GM10266 (cell line): Measurements from ENCODE around the gene DCAF12.

ENCODE experiments used
- DNase-seq: peaks from one replicate; pipeline ENCODE4 v3.0.0; 2012; ENCODE audit errors: extremely low spot score
- TF ChIP-seq, protein P1 (sequence below): IDR thresholded peaks from 2 replicates; pipeline ENCODE4 v1.5.1; 2012; ENCODE audit warnings: mild to moderate bottlenecking, low read depth; ENCODE audit not compliant: control insufficient read depth, insufficient read depth; ENCODE audit errors: missing control alignments

The DCAF12 gene

DNA sequence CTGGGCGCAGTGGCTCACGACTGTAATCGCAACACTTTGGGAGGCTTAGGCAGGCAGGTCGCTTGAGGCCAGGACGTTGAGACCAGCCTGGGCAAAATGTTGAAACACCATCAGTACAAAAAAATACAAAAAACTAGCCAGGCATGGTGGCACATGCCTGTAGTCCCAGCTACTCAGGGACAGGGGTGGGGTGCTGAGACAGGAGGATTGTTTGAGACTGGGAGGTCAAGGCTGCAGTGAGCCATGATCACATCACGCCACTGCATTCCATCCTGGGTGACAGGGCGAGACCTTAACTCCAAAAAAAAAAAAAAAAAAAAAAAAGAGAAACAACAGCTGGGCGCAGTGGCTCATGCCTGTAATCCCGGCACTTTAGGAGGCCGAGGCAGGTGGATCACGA, 23.7 kb downstream of the DCAF12 start:
- DNase-seq, result no peak

DNA sequence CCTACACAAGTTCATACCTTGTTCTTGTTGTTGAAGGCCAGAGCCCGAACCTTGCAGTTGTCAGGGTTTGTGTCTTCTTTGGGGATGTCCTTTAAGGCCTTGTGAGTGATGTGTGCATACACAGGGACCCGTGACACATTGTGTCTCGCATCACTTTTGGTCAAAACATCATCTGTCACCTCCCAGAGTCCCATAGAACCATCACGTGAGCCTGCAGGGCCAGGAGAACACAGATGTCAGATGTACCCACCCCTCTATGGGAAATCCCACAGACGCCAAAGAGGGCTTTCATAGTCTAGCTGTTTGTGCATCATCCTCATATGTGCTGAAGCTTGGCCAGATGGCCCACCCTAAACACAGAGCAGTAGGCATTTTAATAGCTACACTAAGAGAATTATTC, 28.2 kb downstream of the DCAF12 start:
- TF ChIP-seq, protein P1, sequence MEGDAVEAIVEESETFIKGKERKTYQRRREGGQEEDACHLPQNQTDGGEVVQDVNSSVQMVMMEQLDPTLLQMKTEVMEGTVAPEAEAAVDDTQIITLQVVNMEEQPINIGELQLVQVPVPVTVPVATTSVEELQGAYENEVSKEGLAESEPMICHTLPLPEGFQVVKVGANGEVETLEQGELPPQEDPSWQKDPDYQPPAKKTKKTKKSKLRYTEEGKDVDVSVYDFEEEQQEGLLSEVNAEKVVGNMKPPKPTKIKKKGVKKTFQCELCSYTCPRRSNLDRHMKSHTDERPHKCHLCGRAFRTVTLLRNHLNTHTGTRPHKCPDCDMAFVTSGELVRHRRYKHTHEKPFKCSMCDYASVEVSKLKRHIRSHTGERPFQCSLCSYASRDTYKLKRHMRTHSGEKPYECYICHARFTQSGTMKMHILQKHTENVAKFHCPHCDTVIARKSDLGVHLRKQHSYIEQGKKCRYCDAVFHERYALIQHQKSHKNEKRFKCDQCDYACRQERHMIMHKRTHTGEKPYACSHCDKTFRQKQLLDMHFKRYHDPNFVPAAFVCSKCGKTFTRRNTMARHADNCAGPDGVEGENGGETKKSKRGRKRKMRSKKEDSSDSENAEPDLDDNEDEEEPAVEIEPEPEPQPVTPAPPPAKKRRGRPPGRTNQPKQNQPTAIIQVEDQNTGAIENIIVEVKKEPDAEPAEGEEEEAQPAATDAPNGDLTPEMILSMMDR, result no peak
- DNase-seq, result peak; percentile 22

More for the DNA sequence above, 23.7 kb downstream of the DCAF12 start:
- TF ChIP-seq, protein P1, result no peak

DNA sequence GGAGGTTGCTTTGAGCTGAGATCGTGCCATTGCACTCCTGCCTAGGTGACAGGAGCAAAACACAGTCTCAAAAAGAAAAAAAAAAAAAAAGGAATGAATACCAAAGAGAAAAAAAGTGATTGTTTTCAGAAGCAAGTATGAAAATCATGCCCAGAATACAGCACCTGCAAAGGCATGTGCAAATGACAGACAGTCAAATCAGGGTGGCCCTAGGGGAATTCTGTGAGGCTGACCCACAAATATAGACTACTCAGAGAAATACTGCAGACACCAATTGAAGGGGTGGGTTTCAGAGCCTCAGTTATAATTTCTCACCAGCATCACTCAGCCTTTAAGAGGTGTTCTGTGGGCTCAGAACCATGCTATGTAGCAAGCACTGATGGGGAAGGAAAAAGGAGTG, 28.6 kb downstream of the DCAF12 start:
- no peak for DNase-seq
- TF ChIP-seq, protein P1, result no peak

DNA sequence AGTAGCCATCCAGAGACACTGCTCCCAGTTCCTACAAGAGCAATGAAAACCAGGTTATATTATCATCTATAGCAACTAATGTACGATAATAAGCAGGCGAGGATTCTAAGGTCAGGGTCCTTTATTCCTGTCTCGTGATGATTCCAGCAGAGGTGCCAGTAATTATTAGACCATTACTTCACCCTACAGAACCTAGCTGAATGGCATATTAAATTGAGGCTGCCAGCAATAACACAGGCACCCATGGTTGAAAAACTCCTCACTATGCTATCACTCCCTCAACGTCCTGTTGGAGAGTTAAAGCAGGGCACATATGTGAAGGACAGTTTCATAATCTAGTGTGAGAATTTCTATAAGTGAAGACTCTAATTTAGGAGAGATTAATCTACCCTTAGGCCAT, 29.7 kb downstream of the DCAF12 start:
- no peak for DNase-seq
- TF ChIP-seq, protein P1, result no peak

DNA sequence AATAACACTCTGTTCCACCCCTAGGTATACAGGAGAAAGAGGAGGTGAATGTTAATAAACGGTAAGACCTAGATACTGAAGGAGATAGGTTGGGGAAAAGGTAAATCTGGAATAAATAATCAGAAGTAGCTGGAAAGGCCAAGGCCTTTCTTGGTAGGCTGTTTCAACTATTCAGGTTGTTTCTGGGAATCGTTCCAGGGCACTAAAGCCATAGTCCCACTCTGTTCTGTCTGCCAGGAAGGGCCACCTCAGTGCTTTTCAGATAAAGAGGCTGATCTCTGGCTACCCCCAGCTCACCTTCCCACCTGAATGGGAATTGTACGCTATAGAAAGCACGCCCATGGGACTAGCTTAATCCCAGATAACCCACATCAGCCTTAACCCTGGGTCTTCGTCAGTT, 32.9 kb downstream of the DCAF12 start:
- no peak for DNase-seq
- TF ChIP-seq, protein P1, result no peak

DNA sequence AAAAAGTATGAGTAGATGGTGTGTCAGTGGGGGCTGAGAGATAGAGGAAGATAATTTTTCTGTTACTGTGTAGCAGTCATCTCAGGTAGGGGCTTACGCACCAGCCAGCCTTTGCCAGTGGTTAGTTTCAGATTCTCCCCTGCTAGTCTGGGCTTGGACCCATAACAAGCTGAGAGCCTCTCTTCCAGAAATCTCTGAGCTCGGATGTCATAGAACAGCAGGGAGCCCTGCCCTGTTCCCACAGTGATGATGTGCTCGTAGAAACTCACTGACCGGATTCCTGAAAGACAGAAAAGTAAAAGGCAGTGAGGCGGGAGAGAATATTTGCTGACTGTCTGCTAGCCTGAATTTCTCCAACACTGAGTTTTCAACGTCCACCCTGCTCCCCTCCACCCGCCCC, 37.2 kb downstream of the DCAF12 start:
- TF ChIP-seq, protein P1, result no peak
- DNase-seq, result no peak

DNA sequence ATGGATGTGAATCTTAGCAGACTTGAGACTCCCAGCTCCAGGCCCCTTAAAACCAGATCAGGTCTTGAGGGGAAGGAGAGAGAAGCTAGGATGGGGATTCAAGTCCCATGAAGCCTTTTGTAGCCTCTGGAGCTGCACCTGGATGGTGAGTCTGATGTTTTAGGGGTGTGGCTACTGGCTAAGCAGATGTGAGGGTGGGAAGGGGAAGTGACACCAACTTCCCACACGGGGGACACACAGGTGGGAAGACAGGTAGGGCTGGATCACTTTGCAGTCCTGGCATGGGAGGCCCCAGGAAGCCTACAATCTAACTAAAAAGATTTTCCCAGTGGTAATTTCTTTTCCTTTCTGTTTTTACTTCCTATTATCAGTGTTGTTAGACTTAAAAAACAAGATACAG, 39.1 kb downstream of the DCAF12 start:
- DNase-seq, result no peak
- TF ChIP-seq, protein P1, result no peak
